NCI-H524 treated with DMSO at 0.1 percent for 48 hours (cell line): ENCODE data around the gene IDI2.
"Not testable (repeated sequence)": the region's sequence is repeated elsewhere in the genome, so short reads cannot be mapped to it uniquely, and the experiment has no call there.

Source experiments
- DNase-seq: peaks from one replicate; lab custom pipeline; 2025; lab: John Stamatoyannopoulos, UW

The IDI2 gene

DNA sequence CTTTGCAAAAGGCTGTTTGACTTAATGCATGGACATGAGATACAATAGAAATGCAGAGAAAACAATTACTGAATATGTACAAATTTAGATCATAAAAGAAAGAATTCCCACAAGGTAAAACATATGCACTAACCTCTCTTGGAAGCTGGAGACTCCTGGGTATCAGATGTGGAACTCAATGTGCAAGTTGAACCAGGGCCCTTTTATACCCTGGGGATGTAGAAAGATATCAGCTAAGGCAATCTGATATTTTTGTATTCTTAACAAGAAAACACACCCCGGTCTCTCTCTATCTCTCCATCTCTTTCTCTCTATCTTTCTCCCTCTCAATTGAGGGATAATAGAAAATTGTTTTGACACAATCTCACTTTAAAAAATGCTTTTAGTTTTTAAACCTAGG, at the start of gene IDI2:
TSS of gene IDI2 (minus strand) at position 177 of the 400 bp plus-strand sequence. CDS start 1,136 bp downstream, outside the sequence.
- DNase-seq: no peak

GRCh38 chr10:1074748-1075308, 49.2 kb upstream of the IDI2 start:
- no peak for DNase-seq

DNA sequence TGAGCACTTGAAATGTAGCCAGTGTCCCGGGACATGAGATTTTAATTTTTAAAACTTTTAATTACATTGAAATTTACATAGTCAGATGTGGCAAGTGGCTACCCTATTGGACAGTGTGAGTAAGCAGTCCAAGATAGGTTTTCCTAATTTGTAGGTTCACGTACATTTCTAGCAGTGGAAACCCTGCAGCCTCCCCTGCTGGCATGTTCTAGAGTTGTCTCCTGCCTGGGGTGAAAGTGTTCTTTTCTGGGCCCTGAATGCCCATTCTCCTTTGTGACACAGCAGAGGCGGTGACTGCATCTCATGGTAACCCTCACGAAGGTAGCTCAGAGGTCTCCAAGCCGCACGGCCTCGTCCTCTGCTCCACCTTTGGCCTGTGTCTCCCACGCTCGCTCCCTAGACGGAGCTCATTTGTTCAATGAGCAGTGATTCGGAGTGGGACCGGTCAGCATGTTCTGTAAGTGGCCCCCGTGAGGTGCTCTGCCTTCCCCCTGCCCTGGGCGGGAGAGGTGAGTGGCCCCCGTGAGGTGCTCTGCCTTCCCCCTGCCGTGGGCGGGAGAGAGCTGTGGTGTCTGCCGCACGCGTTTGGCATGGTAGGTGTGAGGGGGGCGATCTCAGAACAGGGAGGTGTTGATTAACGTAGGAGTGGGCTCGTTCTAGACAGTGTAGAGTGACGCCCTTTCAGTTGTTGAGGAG, 48.5 kb upstream of the IDI2 start:
- no peak for DNase-seq

DNA sequence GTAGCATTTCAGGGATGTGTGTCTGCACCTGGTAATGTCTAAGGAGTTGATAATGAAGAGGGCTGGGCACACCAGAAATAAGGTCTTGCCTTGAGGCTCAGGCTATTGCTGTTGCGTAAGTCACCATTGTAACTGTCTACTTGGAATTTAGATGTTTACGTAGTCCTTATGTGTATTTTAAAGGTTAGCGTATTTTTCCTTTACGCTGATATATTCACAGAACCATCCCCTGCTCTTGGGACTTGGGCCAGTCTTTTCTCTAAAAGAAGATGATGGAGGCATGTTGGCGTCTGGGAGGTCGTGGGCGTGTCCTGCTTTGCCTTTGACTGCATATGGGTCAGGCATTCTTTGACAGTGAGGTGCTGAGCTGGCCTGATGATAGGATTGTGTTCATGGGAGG, 45.3 kb upstream of the IDI2 start:
- no peak for DNase-seq

DNA sequence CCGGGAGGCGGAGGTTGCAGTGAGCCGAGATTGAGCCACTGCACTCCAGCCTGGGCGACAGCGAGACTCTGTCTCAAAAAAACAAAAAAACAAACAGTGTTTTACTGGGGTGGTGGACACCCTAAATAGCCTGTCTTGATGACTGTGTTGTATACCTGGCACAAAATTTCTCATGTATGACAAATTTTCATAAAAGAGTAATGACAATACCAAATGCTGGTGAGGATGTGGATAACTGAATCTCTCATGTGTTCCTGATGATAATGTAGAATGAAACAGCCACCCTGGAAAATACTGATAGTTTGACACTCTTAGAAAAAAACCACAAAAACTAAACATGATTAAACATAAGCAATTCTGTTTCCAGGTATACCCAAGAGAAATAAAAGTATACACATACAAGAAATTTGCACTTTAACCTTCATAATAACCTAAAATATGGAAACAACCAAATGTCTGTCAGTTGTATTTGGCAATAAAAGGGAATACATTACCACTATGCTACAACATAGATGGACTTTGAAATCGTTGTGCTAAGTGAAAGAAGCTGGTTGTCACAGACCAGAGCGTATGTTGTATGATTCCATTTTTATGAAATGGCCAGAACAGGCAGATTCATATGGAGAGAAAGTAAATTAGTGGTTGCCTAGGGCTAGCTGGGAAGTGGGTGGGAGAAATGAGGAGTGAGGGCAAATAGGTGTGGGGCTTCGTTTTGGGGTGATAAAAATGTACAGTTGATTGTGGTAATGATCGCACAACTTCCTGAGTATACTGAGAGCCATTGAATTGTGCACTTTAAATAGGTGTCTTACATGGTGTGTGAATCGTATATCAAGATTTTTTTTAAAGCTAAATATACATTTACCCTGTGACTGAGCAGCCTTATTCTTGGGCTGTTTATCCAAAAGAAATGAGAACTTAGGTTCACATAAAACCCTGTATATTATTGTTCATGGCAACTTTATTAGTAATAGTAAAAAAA, 43.0 kb upstream of the IDI2 start:
- DNase-seq: no peak

DNA sequence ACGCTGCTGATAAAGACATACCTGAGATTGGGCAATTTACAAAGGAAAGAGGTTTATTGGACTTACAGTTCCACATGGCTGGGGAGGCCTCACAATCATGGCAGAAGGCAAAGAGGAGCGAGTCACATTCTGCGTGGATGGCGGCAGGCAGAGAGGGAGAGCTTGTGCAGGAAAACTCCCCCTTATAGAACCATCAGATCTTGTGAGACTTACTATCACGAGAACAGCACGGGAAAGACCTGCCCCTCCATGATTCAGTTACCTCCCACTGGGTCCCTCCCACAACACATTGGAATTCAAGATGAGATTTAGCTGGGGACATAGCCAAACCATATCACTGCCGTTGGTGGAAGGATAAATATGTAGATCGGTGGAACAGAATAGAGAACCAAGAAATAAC, 41.1 kb upstream of the IDI2 start:
- DNase-seq: not testable (repeated sequence)

- no peak for DNase-seq
These were observed 39.2 kb upstream of the IDI2 start for GRCh38 chr10:1064964-1065247.

DNA sequence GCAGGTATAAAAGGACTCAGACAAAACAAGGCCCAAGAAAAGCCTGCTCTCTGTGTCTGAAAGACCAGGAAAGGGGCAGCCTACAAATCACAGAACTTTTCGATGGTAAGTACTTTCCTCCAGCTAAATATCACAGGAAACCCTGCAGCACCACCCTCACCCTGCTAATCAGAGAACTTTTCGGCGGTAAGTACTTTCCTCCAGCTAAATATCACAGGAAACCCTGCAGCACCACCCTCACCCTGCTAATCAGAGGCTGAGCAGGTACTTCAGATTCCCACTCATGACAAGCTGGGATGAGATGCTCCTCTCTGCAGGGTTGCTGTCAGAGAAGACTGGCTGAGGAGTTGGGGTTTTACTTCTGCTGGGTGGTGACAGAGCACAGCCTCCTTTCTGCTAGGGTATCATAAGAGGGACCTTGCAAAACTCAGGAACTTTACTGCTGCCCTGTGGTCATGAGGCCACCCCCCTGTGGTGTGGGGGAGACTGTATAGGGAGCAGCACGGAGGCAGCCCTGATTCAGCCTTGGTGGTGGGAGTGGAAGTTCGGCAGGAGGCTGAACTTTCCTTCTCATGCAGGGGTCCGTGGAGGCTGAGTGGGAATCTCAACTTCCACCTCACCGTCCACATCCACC, 37.7 kb upstream of the IDI2 start:
- no peak for DNase-seq

DNA sequence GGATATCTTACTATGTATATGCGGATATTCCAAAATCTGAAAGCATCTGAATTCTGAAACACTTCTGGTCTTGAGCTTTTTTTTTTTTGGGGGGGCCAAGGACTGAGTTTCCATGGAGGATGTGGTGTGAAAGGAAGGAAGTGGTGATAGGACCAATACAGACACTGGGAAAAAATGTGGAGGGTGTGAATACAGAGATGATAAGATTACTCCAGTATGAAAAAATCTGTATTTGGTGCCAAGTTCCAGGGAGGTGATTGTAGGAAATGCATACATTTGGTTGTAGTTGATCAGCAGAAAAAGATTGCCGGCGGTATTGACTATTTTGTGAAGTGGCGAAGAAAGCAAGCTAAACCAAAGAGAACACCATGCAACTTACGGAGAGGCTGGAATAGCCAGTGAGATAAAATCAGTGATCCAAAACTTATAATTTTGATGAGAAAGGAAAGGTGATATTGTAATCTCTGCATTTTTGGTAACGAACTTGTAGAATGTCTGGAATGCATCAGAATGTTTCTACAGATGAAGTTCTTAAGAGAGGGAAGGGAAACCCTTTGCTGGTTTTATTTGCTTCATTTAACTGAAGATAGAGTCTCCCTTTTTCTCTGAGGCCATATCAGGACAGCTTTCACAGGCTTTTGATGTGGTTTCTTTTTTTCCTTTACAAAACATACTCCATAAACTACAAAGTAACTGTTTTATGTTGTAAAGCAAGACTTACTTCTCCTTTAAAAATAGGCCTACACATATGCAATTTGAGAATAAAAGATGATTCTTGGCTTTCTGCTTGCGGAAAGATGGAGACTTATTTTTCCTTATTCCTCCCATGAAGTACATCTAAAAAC, 36.5 kb upstream of the IDI2 start:
- no peak for DNase-seq

DNA sequence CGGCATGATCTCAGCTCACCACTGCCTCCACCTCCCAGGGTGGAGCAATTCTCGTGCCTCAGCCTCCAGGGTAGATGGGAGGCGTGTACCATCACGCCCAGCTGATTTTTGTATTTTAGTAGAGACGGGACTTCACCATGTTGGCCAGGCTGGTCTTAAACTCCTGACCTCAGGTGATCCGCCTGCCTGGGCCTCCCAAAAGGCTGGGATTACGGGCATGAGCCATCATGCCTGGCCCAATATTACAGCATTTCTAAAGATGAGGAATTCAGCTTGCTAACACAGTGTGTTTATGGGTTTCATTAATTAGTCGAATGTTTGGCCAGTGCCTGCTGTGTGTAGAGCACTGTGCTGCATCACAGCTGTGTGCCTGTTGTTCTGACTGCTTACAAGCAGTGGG, 34.2 kb upstream of the IDI2 start:
- DNase-seq: no peak

GRCh38 chr10:1058017-1058416, 32.4 kb upstream of the IDI2 start:
- no peak for DNase-seq

GRCh38 chr10:1057106-1057657, 31.5 kb upstream of the IDI2 start:
- no peak for DNase-seq

GRCh38 chr10:1056326-1057105, 30.9 kb upstream of the IDI2 start, which contains the start of gene WDR37:
TSS of gene WDR37 (plus strand) at chr10:1056385. CDS start at chr10:1072156, 15,771 bp downstream.
- DNase-seq: no peak

DNA sequence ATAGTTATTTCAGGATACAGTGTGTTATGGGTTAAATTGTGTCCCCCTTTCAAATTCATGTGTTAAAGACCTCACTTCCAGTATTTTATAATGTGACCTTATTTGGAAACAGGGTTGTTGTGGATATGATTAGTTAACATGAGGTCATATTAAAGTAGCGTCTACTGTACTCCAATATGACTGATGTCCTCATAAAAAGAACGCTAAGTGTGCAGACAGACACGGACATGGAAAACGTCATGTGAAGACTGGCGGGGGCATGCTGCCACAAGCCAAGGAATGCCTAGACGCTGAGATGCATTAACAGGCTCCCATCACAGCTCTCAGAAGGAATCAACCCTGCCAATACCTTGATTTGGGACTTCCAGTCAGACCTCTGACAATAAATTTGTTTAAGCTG, 29.0 kb upstream of the IDI2 start:
- no peak for DNase-seq

GRCh38 chr10:1050554-1050953, 24.9 kb upstream of the IDI2 start:
- no peak for DNase-seq

DNA sequence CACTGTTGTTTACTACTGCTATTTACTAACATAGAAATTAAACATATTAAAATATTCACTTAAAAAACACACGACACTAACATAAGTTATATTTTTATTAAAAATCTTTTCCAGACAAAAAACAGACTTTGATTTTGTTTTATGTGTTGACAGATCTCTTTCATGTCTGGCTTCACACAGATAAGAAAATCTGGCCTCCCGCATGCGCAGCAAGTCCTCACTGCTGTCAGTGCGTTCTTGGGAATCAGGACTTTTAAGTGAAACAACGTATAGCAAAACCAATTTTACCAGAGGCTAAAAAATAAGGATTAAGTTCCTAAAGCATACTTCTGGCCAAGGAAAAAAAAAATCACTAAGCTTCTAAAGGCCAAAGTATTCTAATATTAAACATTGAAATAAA, 24.5 kb upstream of the IDI2 start:
- no peak for DNase-seq

DNA sequence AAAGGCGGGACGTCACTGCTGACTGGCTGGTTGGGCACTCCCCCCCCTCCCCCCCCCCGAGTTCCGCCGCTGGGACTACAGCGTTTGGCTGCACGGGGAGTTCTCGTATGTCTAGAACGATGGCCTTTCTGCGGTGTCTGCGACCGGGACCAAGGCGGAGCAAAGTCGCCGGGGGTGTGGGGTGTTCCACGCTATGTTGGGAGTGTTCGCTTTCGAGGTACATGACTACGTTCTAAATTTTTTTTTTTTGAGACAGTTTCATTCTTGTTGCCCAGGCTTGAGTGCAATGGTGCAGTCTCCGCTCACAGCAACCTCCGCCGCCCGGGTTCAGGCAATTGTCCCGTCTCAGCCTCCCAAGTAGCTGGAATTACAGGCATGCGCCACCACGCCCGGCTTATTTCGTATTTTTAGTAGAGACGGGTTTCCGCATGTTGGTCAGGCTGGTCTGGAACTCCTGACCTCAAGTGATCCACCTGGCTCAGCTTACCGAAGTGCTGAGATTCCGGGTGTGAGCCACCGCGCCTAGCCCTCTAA, 23.8 kb upstream of the IDI2 start:
- DNase-seq: no peak

GRCh38 chr10:1048732-1049424, 23.2 kb upstream of the IDI2 start, which contains the start of gene IDI1:
TSS of gene IDI1 (minus strand) at chr10:1049119. CDS start at chr10:1049003, 116 bp downstream.
- peak; percentile 66 for DNase-seq

- DNase-seq: no peak
These were observed 22.7 kb upstream of the IDI2 start for GRCh38 chr10:1048349-1048731.
